22Rv1 (cell line): ENCODE results near the gene HRH2.

Experiments used
- CTCF ChIP-seq: fragments of 450-650 bp; IDR thresholded peaks from 2 replicates; pipeline ENCODE4 v1.5.1; 2017; ENCODE audit warnings: mild to moderate bottlenecking
- ZFX ChIP-seq: fragments of 450-650 bp; IDR thresholded peaks from 2 replicates; pipeline ENCODE4 v1.6.1; 2017; ENCODE audit warnings: antibody characterized with exemption, borderline replicate concordance

GRCh38 chr5:175745210-175745609 is 87.3 kb downstream of the HRH2 start:
- TF ChIP-seq CTCF = no peak
- TF ChIP-seq ZFX = no peak
